HCT116 (cell line): Measurements from ENCODE around the gene VARS1. TPM values are rescaled to one million over a fixed set of nuclear protein-coding genes. Genes with fewer than 3 reads are reported as not detected.

Experiments used
- ATAC-seq: fragments of 200-7000 bp; cut with Tn5 transposase; 2 replicates; pipeline ENCODE4 v1.9.1; 2020; ENCODE audit warnings: mild to moderate bottlenecking, moderate library complexity
- BruUV-seq: library from RNA; stranded (reverse); fragments of 400-500 nt; replicated peaks from 2 replicates; lab custom pipeline; 2021; lab: Mats Ljungman, UMichigan
- CTCF ChIA-PET: fragments of 300-600 bp; sonication (Branson Sonifier 250); formaldehyde crosslinking; loops from one replicate; lab custom pipeline; 2021; ENCODE audit warnings: antibody characterized with exemption; lab: Charles Lee
- POLR2A ChIA-PET: fragments of 300-600, 350-600 bp; sonication (Branson Sonifier 250); formaldehyde crosslinking; loops from one replicate; lab custom pipeline; 2021; ENCODE audit warnings: antibody characterized with exemption; lab: Charles Lee
- RAD21 ChIA-PET, 2 experiments: fragments of 300-600 bp; sonication (Branson Sonifier 250); formaldehyde crosslinking; loops; one replicate each; lab custom pipeline; 2023; ENCODE audit warnings: low total read pairs in 2 of 2; ENCODE audit not compliant: uncharacterized antibody in 2 of 2, unreplicated experiment in 2 of 2, low non-redundant PET in 1 of 2; lab: Charles Lee
- DNase-seq: peaks from one replicate; pipeline ENCODE4 v3.0.0-alpha.2; 2010; ENCODE audit warnings: low read depth, low spot score
- H2AFZ ChIP-seq: fragments of 200-600 bp; shearing (Covaris generic), sonication (generic); 2 replicates; pipeline ENCODE4 v1.6.1; 2017; ENCODE audit warnings: low read depth, mixed run types, mixed read lengths, antibody characterized with exemption, low read length; ENCODE audit not compliant: poor library complexity, severe bottlenecking
- H3K27ac ChIP-seq: 2 replicates; pipeline ENCODE4 v1.5.1; 2012; ENCODE audit warnings: low read depth, low read length
- H3K27me3 ChIP-seq: fragments of 200-600 bp; sonication (generic); 2 replicates; pipeline ENCODE4 v1.6.1; 2016; ENCODE audit warnings: mixed run types, low read length, mixed read lengths; ENCODE audit not compliant: insufficient read depth
- H3K36me3 ChIP-seq, 2 experiments: fragments of 200-500 bp in 1 of 2; fragments of 200-600 bp in 1 of 2; sonication (Bioruptor generic) in 1 of 2; sonication (generic) in 1 of 2; 2 replicates each; pipeline versions ENCODE4 v1.5.1 to v1.6.1; 2014 to 2016; ENCODE audit warnings: low read length in 2 of 2, inconsistent platforms in 1 of 2, mixed read lengths in 1 of 2, mixed run types in 1 of 2; ENCODE audit not compliant: insufficient read depth in 2 of 2, control insufficient read depth in 1 of 2
- H3K4me1 ChIP-seq, 2 experiments: fragments of 200-600 bp in 1 of 2; sonication (generic) in 1 of 2; 2 replicates each; pipeline versions ENCODE4 v1.5.1 to v1.6.1; 2012 to 2017; ENCODE audit warnings: low read length in 2 of 2, inconsistent platforms in 1 of 2, mild to moderate bottlenecking in 1 of 2, mixed read lengths in 1 of 2, mixed run types in 1 of 2, moderate library complexity in 1 of 2; ENCODE audit not compliant: insufficient read depth in 2 of 2, control insufficient read depth in 1 of 2
- H3K4me2 ChIP-seq: fragments of 200-600 bp; sonication (generic); 2 replicates; pipeline ENCODE4 v1.6.1; 2017; ENCODE audit warnings: mixed run types, low read length, mixed read lengths
- H3K4me3 ChIP-seq, 2 experiments: fragments of 200-600 bp in 1 of 2; sonication (generic) in 1 of 2; replicated peaks in 1 of 2; 2 replicates each; pipeline ENCODE4 v1.5.1; 2011 to 2016; ENCODE audit warnings: low read length in 2 of 2, control low read depth in 1 of 2, low read depth in 1 of 2, mild to moderate bottlenecking in 1 of 2, mixed read lengths in 1 of 2, mixed run types in 1 of 2
- H3K79me2 ChIP-seq: fragments of 200-600 bp; sonication (generic); 2 replicates; pipeline ENCODE4 v1.6.1; 2017; ENCODE audit warnings: mild to moderate bottlenecking, mixed run types, low read length, moderate library complexity, mixed read lengths; ENCODE audit not compliant: insufficient read depth
- H3K9ac ChIP-seq: fragments of 200-600 bp; sonication (generic); 2 replicates; pipeline ENCODE4 v1.6.1; 2016; ENCODE audit warnings: low read length, mixed read lengths
- H3K9me2 ChIP-seq: fragments of 200-600 bp; sonication (generic), shearing (Covaris generic); 2 replicates; pipeline ENCODE4 v1.6.1; 2017; ENCODE audit warnings: mixed run types, mild to moderate bottlenecking, moderate library complexity; ENCODE audit not compliant: insufficient read depth
- H3K9me3 ChIP-seq, 2 experiments: fragments of 200-500 bp in 1 of 2; fragments of 200-600 bp in 1 of 2; sonication (Bioruptor generic) in 1 of 2; sonication (generic) in 1 of 2; 2 replicates each; pipeline ENCODE4 v1.6.1; 2014 to 2017; ENCODE audit warnings: low read length in 2 of 2, mixed read lengths in 2 of 2, inconsistent platforms in 1 of 2, low read depth in 1 of 2, mild to moderate bottlenecking in 1 of 2, mixed run types in 1 of 2, moderate library complexity in 1 of 2; ENCODE audit not compliant: control insufficient read depth in 1 of 2, insufficient read depth in 1 of 2
- H4K20me1 ChIP-seq: fragments of 200-600 bp; sonication (generic), shearing (Covaris generic); 2 replicates; pipeline ENCODE4 v1.6.1; 2017; ENCODE audit warnings: mixed run types, mild to moderate bottlenecking, moderate library complexity; ENCODE audit not compliant: insufficient read depth
- CEBPB ChIP-seq: IDR thresholded peaks from 2 replicates; pipeline ENCODE4 v1.6.1; 2012; ENCODE audit warnings: low read depth
- FOSL1 ChIP-seq: IDR thresholded peaks from 2 replicates; pipeline ENCODE4 v1.6.1; 2012; ENCODE audit warnings: low read depth
- POLR2AphosphoS5 ChIP-seq: IDR thresholded peaks from 2 replicates; pipeline ENCODE4 v1.6.1; 2011; ENCODE audit warnings: mild to moderate bottlenecking, low read depth, low read length, moderate library complexity
- RAD21 ChIP-seq: IDR thresholded peaks from 2 replicates; pipeline ENCODE4 v1.6.1; 2012; ENCODE audit warnings: low read depth, mild to moderate bottlenecking
- SIN3A ChIP-seq: IDR thresholded peaks from 2 replicates; pipeline ENCODE4 v1.6.1; 2012; ENCODE audit warnings: low read depth
- SP1 ChIP-seq: IDR thresholded peaks from 2 replicates; pipeline ENCODE4 v1.6.1; 2012; ENCODE audit warnings: low read depth
- ZFX ChIP-seq: fragments of 450-650 bp; IDR thresholded peaks from 2 replicates; pipeline ENCODE4 v1.6.1; 2017
- ZNF274 ChIP-seq: fragments of 200-500 bp; sonication (Bioruptor generic); IDR thresholded peaks from 2 replicates; pipeline ENCODE4 v1.6.1; 2014; ENCODE audit warnings: mild to moderate bottlenecking, low read depth, low read length, inconsistent platforms
- intact Hi-C: fragments of 100-400 bp; cut with micrococcal nuclease; formaldehyde crosslinking; loops from 2 replicates; pipeline ENCODE4 v1.10.0; 2022
- total RNA-seq: library from RNA; stranded (reverse); gene quantifications from one replicate; pipeline ENCODE4 v1.2.1, GENCODE V29; 2021; ENCODE audit not compliant: unreplicated experiment
- TF ChIP-seq, protein P1 (sequence below), 3 experiments: fragments of 200-600 bp in 1 of 3; sonication (generic) in 1 of 3; IDR thresholded peaks in 2 of 3; conservative IDR thresholded peaks in 1 of 3; 2 replicates each; pipeline ENCODE4 v1.5.1; 2012 to 2017; ENCODE audit warnings: low read depth in 2 of 3, low read length in 2 of 3, antibody characterized with exemption in 1 of 3, borderline replicate concordance in 1 of 3, control low read depth in 1 of 3, mild to moderate bottlenecking in 1 of 3, mixed read lengths in 1 of 3, mixed run types in 1 of 3, moderate library complexity in 1 of 3; ENCODE audit not compliant: insufficient read depth in 1 of 3
- TF ChIP-seq, protein P2 (sequence below): IDR thresholded peaks from 2 replicates; pipeline ENCODE4 v1.6.1; 2012; ENCODE audit warnings: low read depth

The VARS1 gene
- total RNA-seq, 1 experiment from 2014 or later, result 254 TPM

DNA sequence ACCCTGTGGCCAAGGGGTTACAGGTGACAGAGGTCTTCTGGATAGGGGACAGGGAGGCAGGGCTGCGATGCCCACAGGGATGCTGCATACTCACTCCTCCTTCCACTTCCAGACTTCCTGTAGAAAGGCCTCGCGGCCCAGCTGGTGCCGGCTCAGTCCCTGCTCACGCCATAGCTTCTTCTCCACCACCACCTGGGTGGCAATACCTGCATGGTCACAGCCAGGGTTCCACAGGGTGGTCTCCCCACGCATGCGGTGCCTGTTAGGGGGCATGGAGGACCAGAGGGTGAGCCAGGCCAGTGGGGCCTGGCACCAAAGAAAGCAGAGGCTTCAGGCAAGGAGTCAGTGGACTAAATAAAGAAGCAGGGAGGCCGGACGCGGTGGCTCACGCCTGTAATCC is 10.1 kb downstream of the VARS1 start:
- TF ChIP-seq POLR2AphosphoS5 (no peak), FOSL1 (no peak), SIN3A (no peak), ZNF274 (no peak)
- TF ChIP-seq, protein P1, sequence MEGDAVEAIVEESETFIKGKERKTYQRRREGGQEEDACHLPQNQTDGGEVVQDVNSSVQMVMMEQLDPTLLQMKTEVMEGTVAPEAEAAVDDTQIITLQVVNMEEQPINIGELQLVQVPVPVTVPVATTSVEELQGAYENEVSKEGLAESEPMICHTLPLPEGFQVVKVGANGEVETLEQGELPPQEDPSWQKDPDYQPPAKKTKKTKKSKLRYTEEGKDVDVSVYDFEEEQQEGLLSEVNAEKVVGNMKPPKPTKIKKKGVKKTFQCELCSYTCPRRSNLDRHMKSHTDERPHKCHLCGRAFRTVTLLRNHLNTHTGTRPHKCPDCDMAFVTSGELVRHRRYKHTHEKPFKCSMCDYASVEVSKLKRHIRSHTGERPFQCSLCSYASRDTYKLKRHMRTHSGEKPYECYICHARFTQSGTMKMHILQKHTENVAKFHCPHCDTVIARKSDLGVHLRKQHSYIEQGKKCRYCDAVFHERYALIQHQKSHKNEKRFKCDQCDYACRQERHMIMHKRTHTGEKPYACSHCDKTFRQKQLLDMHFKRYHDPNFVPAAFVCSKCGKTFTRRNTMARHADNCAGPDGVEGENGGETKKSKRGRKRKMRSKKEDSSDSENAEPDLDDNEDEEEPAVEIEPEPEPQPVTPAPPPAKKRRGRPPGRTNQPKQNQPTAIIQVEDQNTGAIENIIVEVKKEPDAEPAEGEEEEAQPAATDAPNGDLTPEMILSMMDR (IDR thresholded peaks at IDR 0.05 in 2 of 3, conservative IDR thresholded peaks at IDR 0.05 in 1 of 3; ENCODE audit: borderline replicate concordance in 1 of 3, insufficient read depth in 1 of 3, low read depth in 2 of 3, low read length in 2 of 3), result no peak
- 0 out of 2 replicates have a peak, but pooled peaks cover 5% of the 10 kb centered on the region for H4K20me1 ChIP-seq
- peaks cover 26% of the 10 kb centered on the region for H3K79me2 ChIP-seq
- no TSS peak for BruUV-seq
- intact Hi-C loops, result no loop called here
- no peak overlapping the region for H2AFZ ChIP-seq
- CTCF ChIA-PET, result no interaction called here
- ATAC-seq, result no peak
- no peak overlapping the region for H3K9ac ChIP-seq
- RAD21 ChIA-PET, result no interaction called here
- no peak overlapping the region for H3K4me2 ChIP-seq
- no peaks in the 10 kb centered on the region for H3K9me2 ChIP-seq
- H3K27ac ChIP-seq, result no peak overlapping the region
- peaks cover 45 to 50% of the 10 kb centered on the region in 2 experiments for H3K36me3 ChIP-seq
- H3K4me3 ChIP-seq, result no peak overlapping the region
- no peaks in the 10 kb centered on the region for H3K9me3 ChIP-seq
- no peaks in the 10 kb centered on the region for H3K4me1 ChIP-seq
- POLR2A ChIA-PET, result interaction anchor here (0.8 to 1.2 kb wide), 4 partner anchors 8 to 56 kb away, joined by 3 to 5 read pairs (median 4); partner anchors contain the start of genes HSPA1B and VWA7
- no peak for DNase-seq
- H3K27me3 ChIP-seq, result no peaks in the 10 kb centered on the region

- Histone ChIP-seq H3K9me2 (no peaks in the 10 kb centered on the region), H3K27ac (no peak overlapping the region), H2AFZ (no peak overlapping the region), H3K79me2 (peaks cover 16% of the 10 kb centered on the region), H3K27me3 (no peaks in the 10 kb centered on the region), H4K20me1 (0 out of 2 replicates have a peak, but pooled peaks cover 3% of the 10 kb centered on the region), H3K9me3 (no peaks in the 10 kb centered on the region), H3K4me3 (no peak overlapping the region), H3K9ac (no peak overlapping the region), H3K36me3 (peaks cover 44 to 48% of the 10 kb centered on the region in 2 experiments), H3K4me1 (no peaks in the 10 kb centered on the region), H3K4me2 (no peak overlapping the region)
- ChIA-PET CTCF (no interaction called here), POLR2A (interaction anchor here (0.8 to 0.9 kb wide), 3 partner anchors 9 to 57 kb away, joined by 3 read pairs; no protein-coding TSS in a partner anchor), RAD21 (no interaction called here)
- intact Hi-C loops, result no loop called here
- no peak for ATAC-seq
- DNase-seq, result no peak
- BruUV-seq, result no TSS peak
- TF ChIP-seq RAD21 (no peak), CEBPB (no peak), SP1 (no peak), ZFX (no peak), ZNF274 (no peak)
- TF ChIP-seq, protein P1 (IDR thresholded peaks at IDR 0.05 in 2 of 3, conservative IDR thresholded peaks at IDR 0.05 in 1 of 3; ENCODE audit: borderline replicate concordance in 1 of 3, insufficient read depth in 1 of 3, low read depth in 2 of 3, low read length in 2 of 3), result no peak
- TF ChIP-seq, protein P2, sequence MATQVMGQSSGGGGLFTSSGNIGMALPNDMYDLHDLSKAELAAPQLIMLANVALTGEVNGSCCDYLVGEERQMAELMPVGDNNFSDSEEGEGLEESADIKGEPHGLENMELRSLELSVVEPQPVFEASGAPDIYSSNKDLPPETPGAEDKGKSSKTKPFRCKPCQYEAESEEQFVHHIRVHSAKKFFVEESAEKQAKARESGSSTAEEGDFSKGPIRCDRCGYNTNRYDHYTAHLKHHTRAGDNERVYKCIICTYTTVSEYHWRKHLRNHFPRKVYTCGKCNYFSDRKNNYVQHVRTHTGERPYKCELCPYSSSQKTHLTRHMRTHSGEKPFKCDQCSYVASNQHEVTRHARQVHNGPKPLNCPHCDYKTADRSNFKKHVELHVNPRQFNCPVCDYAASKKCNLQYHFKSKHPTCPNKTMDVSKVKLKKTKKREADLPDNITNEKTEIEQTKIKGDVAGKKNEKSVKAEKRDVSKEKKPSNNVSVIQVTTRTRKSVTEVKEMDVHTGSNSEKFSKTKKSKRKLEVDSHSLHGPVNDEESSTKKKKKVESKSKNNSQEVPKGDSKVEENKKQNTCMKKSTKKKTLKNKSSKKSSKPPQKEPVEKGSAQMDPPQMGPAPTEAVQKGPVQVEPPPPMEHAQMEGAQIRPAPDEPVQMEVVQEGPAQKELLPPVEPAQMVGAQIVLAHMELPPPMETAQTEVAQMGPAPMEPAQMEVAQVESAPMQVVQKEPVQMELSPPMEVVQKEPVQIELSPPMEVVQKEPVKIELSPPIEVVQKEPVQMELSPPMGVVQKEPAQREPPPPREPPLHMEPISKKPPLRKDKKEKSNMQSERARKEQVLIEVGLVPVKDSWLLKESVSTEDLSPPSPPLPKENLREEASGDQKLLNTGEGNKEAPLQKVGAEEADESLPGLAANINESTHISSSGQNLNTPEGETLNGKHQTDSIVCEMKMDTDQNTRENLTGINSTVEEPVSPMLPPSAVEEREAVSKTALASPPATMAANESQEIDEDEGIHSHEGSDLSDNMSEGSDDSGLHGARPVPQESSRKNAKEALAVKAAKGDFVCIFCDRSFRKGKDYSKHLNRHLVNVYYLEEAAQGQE, result no peak
Observed at GRCh38 chr6:31784098-31784925, 11.2 kb downstream of the VARS1 start.
